ENCODE data around the gene SEMA3C.

The SEMA3C gene

DNA sequence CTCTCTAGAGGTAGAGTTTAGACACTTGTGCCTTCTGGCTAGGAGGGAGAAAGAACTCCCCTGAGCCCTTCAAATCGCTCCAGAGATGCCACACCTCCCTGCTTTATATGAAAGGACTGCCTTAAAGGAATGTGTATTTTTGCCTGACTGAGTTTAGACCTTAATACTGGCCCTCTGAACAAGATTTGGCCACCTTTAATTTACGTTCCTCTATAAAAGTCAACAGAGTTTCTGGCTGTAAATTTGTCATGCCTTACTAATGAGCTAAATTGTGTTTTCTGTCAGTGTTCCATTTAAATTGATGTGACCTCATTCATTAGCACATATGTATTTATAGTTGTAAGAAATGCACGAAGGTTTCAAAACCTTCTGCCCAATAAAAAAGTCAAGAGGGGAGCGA, 48.0 kb downstream of the SEMA3C start:
- TF ChIP-seq, protein P1, sequence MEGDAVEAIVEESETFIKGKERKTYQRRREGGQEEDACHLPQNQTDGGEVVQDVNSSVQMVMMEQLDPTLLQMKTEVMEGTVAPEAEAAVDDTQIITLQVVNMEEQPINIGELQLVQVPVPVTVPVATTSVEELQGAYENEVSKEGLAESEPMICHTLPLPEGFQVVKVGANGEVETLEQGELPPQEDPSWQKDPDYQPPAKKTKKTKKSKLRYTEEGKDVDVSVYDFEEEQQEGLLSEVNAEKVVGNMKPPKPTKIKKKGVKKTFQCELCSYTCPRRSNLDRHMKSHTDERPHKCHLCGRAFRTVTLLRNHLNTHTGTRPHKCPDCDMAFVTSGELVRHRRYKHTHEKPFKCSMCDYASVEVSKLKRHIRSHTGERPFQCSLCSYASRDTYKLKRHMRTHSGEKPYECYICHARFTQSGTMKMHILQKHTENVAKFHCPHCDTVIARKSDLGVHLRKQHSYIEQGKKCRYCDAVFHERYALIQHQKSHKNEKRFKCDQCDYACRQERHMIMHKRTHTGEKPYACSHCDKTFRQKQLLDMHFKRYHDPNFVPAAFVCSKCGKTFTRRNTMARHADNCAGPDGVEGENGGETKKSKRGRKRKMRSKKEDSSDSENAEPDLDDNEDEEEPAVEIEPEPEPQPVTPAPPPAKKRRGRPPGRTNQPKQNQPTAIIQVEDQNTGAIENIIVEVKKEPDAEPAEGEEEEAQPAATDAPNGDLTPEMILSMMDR (conservative IDR thresholded peaks at IDR 0.05): no peak
- no peak overlapping the region for H3K27ac ChIP-seq

GRCh38 chr7:80869821-80870751, 48.8 kb downstream of the SEMA3C start:
- TF ChIP-seq, protein P1 (conservative IDR thresholded peaks at IDR 0.05): no peak
- 0 out of 2 replicates have a peak overlapping the region, but pooled peaks have one; percentile 5 for H3K27ac ChIP-seq

GRCh38 chr7:80869106-80869784, 49.6 kb downstream of the SEMA3C start:
- TF ChIP-seq, protein P1 (conservative IDR thresholded peaks at IDR 0.05): no peak
- H3K27ac ChIP-seq: 0 out of 2 replicates have a peak overlapping the region, but pooled peaks have one; percentile 5

DNA sequence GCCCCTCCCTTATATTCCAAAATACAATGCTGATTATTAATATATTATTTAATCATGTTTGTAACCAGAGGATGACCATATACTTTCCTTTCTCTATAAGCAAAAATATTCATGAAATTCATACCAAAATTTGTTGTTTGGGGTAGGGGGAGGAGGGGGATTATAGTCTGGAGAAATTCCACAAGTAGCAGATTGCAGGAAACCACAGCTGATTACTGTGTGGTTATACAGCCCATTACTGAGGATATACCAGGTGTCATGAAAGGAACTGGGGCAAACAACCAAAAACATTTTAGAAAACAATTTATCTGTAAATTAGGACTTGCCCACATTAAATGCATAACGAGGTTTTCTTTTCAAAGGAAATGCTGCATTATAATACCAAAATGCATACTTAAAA, 50.3 kb downstream of the SEMA3C start:
- TF ChIP-seq, protein P1 (conservative IDR thresholded peaks at IDR 0.05): no peak
- 0 out of 2 replicates have a peak overlapping the region, but pooled peaks have one; percentile 5 for H3K27ac ChIP-seq

DNA sequence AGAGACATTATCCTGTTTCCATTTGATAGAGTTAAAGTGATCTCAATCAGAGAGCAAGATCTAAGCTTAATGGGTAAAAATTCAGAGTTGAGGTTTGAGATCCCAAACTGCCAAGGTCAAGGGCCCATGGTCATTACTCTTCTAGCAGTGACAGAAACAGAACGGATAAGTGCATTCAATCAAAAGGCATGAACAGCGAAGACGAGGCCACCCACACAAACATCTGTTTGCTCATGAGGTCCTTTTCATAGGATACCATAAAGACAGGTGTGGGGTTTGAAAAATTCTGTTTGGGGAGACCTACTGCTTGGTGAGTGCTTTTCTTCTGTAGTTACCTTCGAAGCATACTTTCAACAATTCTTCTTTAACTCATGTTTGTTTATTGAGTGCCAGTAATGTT, 58.3 kb downstream of the SEMA3C start:
- TF ChIP-seq, protein P1 (conservative IDR thresholded peaks at IDR 0.05): no peak
- H3K27ac ChIP-seq: no peak overlapping the region

- H3K27ac ChIP-seq: no peak overlapping the region
- TF ChIP-seq, protein P1 (conservative IDR thresholded peaks at IDR 0.05): no peak
These were observed 59.4 kb downstream of the SEMA3C start for GRCh38 chr7:80859272-80859970.

Measured in VCaP (cell line).